HepG2 (cell line): ENCODE results near the gene MPPE1. TPM values are rescaled to one million over a fixed set of nuclear protein-coding genes. Genes with fewer than 3 reads are reported as not detected.

Source experiments
- ATAC-seq: fragments of 200-7000 bp; cut with Tn5 transposase; 3 replicates; pipeline ENCODE4 v1.9.1; 2020; ENCODE audit warnings: mild to moderate bottlenecking, moderate library complexity
- BruUV-seq: library from RNA; stranded (reverse); fragments of 400-500 nt; replicated peaks from 2 replicates; lab custom pipeline; 2021; lab: Mats Ljungman, UMichigan
- CTCF ChIA-PET: fragments of 300-600 bp; formaldehyde crosslinking; extraction: SDS; loops from one replicate; lab custom pipeline; 2021; ENCODE audit warnings: low total read pairs, inconsistent platforms, low intra/inter-chr PET ratio; lab: Yijun Ruan, JAX
- POLR2A ChIA-PET: fragments of 350-600 bp; sonication (Branson Sonifier 250); formaldehyde crosslinking; loops from one replicate; lab custom pipeline; 2020; ENCODE audit warnings: antibody characterized with exemption, inconsistent platforms; lab: Yijun Ruan, JAX
- DNase-seq: peaks from one replicate; pipeline ENCODE4 v3.0.0-alpha.2; 2015; ENCODE audit warnings: low spot score
- FAIRE-seq: peaks from 3 replicates; lab custom pipeline; 2011; peaks lifted over from hg19 to GRCh38; lab: Jason Lieb, UNC
- H2AFZ ChIP-seq: one replicate; pipeline ENCODE4 v1.6.1; 2011; ENCODE audit warnings: low read length, inconsistent platforms
- H3K27ac ChIP-seq: fragments of 300-600 bp; 3 replicates; pipeline ENCODE4 v1.8.0; 2011; ENCODE audit warnings: mixed run types, mild to moderate bottlenecking, mixed read lengths, low read length, inconsistent platforms; ENCODE audit not compliant: insufficient read depth; ENCODE audit errors: extremely low read length
- H3K27me3 ChIP-seq, 2 experiments: fragments of 200-600 bp in 1 of 2; 2 replicates in 1 of 2; 3 replicates in 1 of 2; pipeline versions ENCODE4 v1.6.0 to v1.8.0; 2011; ENCODE audit warnings: low read length in 2 of 2, mild to moderate bottlenecking in 2 of 2, moderate library complexity in 2 of 2, inconsistent platforms in 1 of 2; ENCODE audit not compliant: insufficient read depth in 2 of 2, control insufficient read depth in 1 of 2
- H3K36me3 ChIP-seq, 2 experiments: fragments of 200-600 bp in 1 of 2; replicated peaks in 1 of 2; 2 replicates in 1 of 2; 3 replicates in 1 of 2; pipeline versions ENCODE4 v1.5.1 to v1.8.0; 2011; ENCODE audit warnings: low read length in 2 of 2, inconsistent platforms in 1 of 2; ENCODE audit not compliant: insufficient read depth in 2 of 2, control insufficient read depth in 1 of 2
- H3K4me1 ChIP-seq: 2 replicates; pipeline ENCODE4 v1.5.1; 2012; ENCODE audit warnings: low read length, inconsistent platforms; ENCODE audit not compliant: insufficient read depth
- H3K4me2 ChIP-seq: 2 replicates; pipeline ENCODE4 v1.6.0; 2011; ENCODE audit warnings: low read depth, low read length, inconsistent platforms
- H3K4me3 ChIP-seq, 3 experiments: fragments of 200-600 bp in 1 of 3; sonication (generic), shearing (Covaris generic) in 1 of 3; replicated peaks in 1 of 3; 2 replicates each; pipeline ENCODE4 v1.5.1; 2011 to 2016; ENCODE audit warnings: low read length in 3 of 3, inconsistent platforms in 2 of 3, low read depth in 2 of 3, mild to moderate bottlenecking in 2 of 3, control low read depth in 1 of 3, mixed read lengths in 1 of 3; ENCODE audit not compliant: insufficient read depth in 1 of 3
- H3K79me2 ChIP-seq: one replicate; pipeline ENCODE4 v1.6.1; 2011; ENCODE audit warnings: low read length, inconsistent platforms; ENCODE audit not compliant: insufficient read depth
- H3K9ac ChIP-seq: 2 replicates; pipeline ENCODE4 v1.6.0; 2011; ENCODE audit warnings: mild to moderate bottlenecking, low read depth, low read length, inconsistent platforms; ENCODE audit not compliant: insufficient read depth
- H3K9me3 ChIP-seq: 2 replicates; pipeline ENCODE4 v1.5.1; 2012; ENCODE audit warnings: mild to moderate bottlenecking, low read length
- H4K20me1 ChIP-seq: 2 replicates; pipeline ENCODE4 v1.6.0; 2011; ENCODE audit warnings: inconsistent platforms, mild to moderate bottlenecking, low read length, moderate library complexity; ENCODE audit not compliant: insufficient read depth
- AHR ChIP-seq: IDR thresholded peaks from 2 replicates; pipeline ENCODE4 v1.6.1; 2018; ENCODE audit warnings: missing genetic modification reagents, missing compliant biosample characterization
- CREM ChIP-seq, 2 experiments: sonication (generic) in 1 of 2; formaldehyde crosslinking in 1 of 2; IDR thresholded peaks; 2 replicates each; pipeline versions ENCODE4 v1.4.0 to v1.6.1; 2016 to 2020; ENCODE audit warnings: antibody characterized with exemption in 1 of 2, mild to moderate bottlenecking in 1 of 2, missing genetic modification reagents in 1 of 2
- EHMT2 ChIP-seq: fragments of 200-600 bp; sonication (generic); IDR thresholded peaks from 2 replicates; pipeline ENCODE4 v1.7.0; 2017; ENCODE audit warnings: antibody characterized with exemption, low read depth, low read length, borderline replicate concordance
- GATAD1 ChIP-seq: IDR thresholded peaks from 2 replicates; pipeline ENCODE4 v1.6.1; 2016; ENCODE audit warnings: missing genetic modification reagents, missing compliant biosample characterization
- GATAD2A ChIP-seq: IDR thresholded peaks from 2 replicates; pipeline ENCODE4 v1.6.1; 2016
- MED1 ChIP-seq: sonication (generic); formaldehyde crosslinking; IDR thresholded peaks from 2 replicates; pipeline ENCODE4 v1.4.0; 2020; ENCODE audit warnings: missing genetic modification reagents
- NFIB ChIP-seq: sonication (generic); formaldehyde crosslinking; IDR thresholded peaks from 2 replicates; pipeline ENCODE4 v1.9.0; 2021; ENCODE audit warnings: missing genetic modification reagents, mild to moderate bottlenecking, borderline replicate concordance
- NFYC ChIP-seq: IDR thresholded peaks from 2 replicates; pipeline ENCODE4 v1.6.1; 2016; ENCODE audit warnings: missing genetic modification reagents, missing compliant biosample characterization
- NR2F6 ChIP-seq, 2 experiments: IDR thresholded peaks; 2 replicates each; pipeline ENCODE4 v1.6.1; 2016; ENCODE audit warnings: antibody characterized with exemption in 1 of 2, mild to moderate bottlenecking in 1 of 2
- RNF2 ChIP-seq: fragments of 450-650 bp; conservative IDR thresholded peaks from 2 replicates; pipeline ENCODE4 v1.6.1; 2016; ENCODE audit warnings: low read depth
- SAP130 ChIP-seq: IDR thresholded peaks from 2 replicates; pipeline ENCODE4 v1.6.1; 2016; ENCODE audit warnings: low read depth
- TARDBP ChIP-seq: sonication (generic); formaldehyde crosslinking; IDR thresholded peaks from 2 replicates; pipeline ENCODE4 v1.8.0; 2022; ENCODE audit warnings: mild to moderate bottlenecking, missing genetic modification reagents
- WGBS: methylation state at CpG from one replicate; pipeline ENCODE4 v1.1.6; 2017; ENCODE audit warnings: low lambda C conversion rate; 5-methylcytosine and 5-hydroxymethylcytosine counted together
- in situ Hi-C: cut with HindIII; loops from 2 replicates; pipeline ENCODE4 v1.10.0; 2017; ENCODE audit warnings: low pct_unique_long_range_greater_than_20kb; ENCODE audit not compliant: extremely low pct_ligation_motif_present
- intact Hi-C: fragments of 100-400 bp; cut with micrococcal nuclease; formaldehyde crosslinking; loops from one replicate; pipeline ENCODE4 v1.10.0; 2022; ENCODE audit not compliant: unreplicated experiment
- polyA plus RNA-seq, 8 experiments: library from polyadenylated mRNA; depleted of rRNA in 3 of 8; stranded (reverse) in 7 of 8; unstranded in 1 of 8; fragments of >200 nt; fragmentation: Illumina TruSeq in 4 of 8; extraction: Trizol in 4 of 8; gene quantifications; 2 replicates each; pipeline versions ENCODE4 v1.2.1 to v1.2.3, GENCODE V29; 2011 to 2016; ENCODE audit warnings: low read depth in 4 of 8, missing spikeins in 1 of 8, mixed read lengths in 1 of 8; ENCODE audit not compliant: insufficient read depth in 1 of 8
- total RNA-seq, 5 experiments: library from RNA; depleted of rRNA; stranded (reverse); fragments of >200 nt; fragmentation: Illumina TruSeq; extraction: Trizol; gene quantifications; 2 replicates each; pipeline ENCODE4 v1.2.3, GENCODE V29; 2016; ENCODE audit warnings: low read depth in 1 of 5
- TF ChIP-seq, protein P1 (sequence below): IDR thresholded peaks from 2 replicates; pipeline ENCODE4 v1.6.1; 2016; ENCODE audit warnings: low read depth
- TF ChIP-seq, protein P2 (sequence below): sonication (generic); formaldehyde crosslinking; IDR thresholded peaks from 2 replicates; pipeline ENCODE4 v1.5.0; 2020; ENCODE audit warnings: missing genetic modification reagents
- TF ChIP-seq, protein P3 (sequence below), 2 experiments: sonication (generic) in 1 of 2; formaldehyde crosslinking in 1 of 2; IDR thresholded peaks; 2 replicates each; pipeline versions ENCODE4 v1.6.1 to v1.9.0; 2014 to 2022; ENCODE audit warnings: antibody characterized with exemption in 1 of 2, borderline replicate concordance in 1 of 2, inconsistent platforms in 1 of 2, low read depth in 1 of 2, missing genetic modification reagents in 1 of 2
- TF ChIP-seq, protein P4 (sequence below): sonication (generic); formaldehyde crosslinking; IDR thresholded peaks from 2 replicates; pipeline ENCODE4 v1.4.0; 2020; ENCODE audit warnings: missing genetic modification reagents

Gene MPPE1
- total and polyA plus RNA-seq, 2 of the 13 experiments (the other 11 are each of a cell fraction or from before 2014, with no cell fraction given), result 9.6 to 11.9 TPM

DNA sequence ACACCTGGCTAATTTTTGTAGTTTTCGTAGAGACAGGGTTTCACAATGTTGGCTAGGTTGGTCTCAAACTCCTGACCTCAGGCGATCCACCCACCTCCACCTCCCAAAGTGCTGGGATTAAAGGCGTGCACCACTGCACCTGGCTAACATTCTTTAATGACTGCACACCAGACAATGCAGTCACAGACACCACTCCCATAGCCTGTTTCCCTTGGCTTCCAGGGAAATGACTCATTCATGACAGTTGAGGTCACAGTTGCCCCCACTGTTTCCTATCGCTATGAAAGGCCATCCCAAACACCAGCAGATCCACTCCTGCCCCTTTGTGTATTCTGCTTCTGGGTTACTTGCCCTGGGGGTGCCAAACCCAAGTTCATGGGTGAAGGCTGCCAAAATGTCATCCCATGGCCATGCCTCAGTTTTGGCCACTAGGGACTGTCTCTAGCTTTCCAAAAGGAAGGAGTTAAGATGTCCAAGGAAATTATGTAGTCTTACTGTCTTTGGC is 48.2 kb downstream of the MPPE1 start:
- H2AFZ ChIP-seq, result no peak overlapping the region
- TF ChIP-seq NFYC (CRISPR knock-in tag), result no peak
- TF ChIP-seq AHR, result no peak
- TF ChIP-seq, protein P1, sequence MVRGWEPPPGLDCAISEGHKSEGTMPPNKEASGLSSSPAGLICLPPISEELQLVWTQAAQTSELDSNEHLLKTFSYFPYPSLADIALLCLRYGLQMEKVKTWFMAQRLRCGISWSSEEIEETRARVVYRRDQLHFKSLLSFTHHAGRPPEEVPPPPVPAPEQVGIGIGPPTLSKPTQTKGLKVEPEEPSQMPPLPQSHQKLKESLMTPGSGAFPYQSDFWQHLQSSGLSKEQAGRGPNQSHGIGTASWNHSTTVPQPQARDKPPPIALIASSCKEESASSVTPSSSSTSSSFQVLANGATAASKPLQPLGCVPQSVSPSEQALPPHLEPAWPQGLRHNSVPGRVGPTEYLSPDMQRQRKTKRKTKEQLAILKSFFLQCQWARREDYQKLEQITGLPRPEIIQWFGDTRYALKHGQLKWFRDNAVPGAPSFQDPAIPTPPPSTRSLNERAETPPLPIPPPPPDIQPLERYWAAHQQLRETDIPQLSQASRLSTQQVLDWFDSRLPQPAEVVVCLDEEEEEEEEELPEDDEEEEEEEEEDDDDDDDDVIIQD (CRISPR knock-in tag), result 0 out of 2 replicates have a peak, but pooled peaks have one; percentile 42
- no peak for TF ChIP-seq EHMT2
- TF ChIP-seq NR2F6 (IDR thresholded peaks at IDR 0.05), result no peak; the same call in 1 of the 2 replicates
- TF ChIP-seq NR2F6 (CRISPR knock-in tag; IDR thresholded peaks at IDR 0.05), result peak; percentile 75
- no peak for TF ChIP-seq NFIB (CRISPR knock-in tag)
- TF ChIP-seq, protein P2, sequence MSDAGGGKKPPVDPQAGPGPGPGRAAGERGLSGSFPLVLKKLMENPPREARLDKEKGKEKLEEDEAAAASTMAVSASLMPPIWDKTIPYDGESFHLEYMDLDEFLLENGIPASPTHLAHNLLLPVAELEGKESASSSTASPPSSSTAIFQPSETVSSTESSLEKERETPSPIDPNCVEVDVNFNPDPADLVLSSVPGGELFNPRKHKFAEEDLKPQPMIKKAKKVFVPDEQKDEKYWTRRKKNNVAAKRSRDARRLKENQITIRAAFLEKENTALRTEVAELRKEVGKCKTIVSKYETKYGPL, result no peak
- 0 out of 2 replicates have a peak, but pooled peaks have one; percentile 17 for TF ChIP-seq GATAD2A (CRISPR knock-in tag)
- no peak for TF ChIP-seq TARDBP (CRISPR knock-in tag)
- TF ChIP-seq GATAD1 (CRISPR knock-in tag), result no peak; the same call in 1 of the 2 replicates
- TF ChIP-seq, protein P3, sequence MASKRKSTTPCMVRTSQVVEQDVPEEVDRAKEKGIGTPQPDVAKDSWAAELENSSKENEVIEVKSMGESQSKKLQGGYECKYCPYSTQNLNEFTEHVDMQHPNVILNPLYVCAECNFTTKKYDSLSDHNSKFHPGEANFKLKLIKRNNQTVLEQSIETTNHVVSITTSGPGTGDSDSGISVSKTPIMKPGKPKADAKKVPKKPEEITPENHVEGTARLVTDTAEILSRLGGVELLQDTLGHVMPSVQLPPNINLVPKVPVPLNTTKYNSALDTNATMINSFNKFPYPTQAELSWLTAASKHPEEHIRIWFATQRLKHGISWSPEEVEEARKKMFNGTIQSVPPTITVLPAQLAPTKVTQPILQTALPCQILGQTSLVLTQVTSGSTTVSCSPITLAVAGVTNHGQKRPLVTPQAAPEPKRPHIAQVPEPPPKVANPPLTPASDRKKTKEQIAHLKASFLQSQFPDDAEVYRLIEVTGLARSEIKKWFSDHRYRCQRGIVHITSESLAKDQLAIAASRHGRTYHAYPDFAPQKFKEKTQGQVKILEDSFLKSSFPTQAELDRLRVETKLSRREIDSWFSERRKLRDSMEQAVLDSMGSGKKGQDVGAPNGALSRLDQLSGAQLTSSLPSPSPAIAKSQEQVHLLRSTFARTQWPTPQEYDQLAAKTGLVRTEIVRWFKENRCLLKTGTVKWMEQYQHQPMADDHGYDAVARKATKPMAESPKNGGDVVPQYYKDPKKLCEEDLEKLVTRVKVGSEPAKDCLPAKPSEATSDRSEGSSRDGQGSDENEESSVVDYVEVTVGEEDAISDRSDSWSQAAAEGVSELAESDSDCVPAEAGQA (IDR thresholded peaks at IDR 0.05; ENCODE audit: low read depth), result peak; percentile 57; the same call in 1 of the 2 replicates
- TF ChIP-seq, protein P3 (CRISPR knock-in tag; IDR thresholded peaks at IDR 0.05; ENCODE audit: borderline replicate concordance), result no peak
- TF ChIP-seq RNF2, result no peak
- TF ChIP-seq CREM (IDR thresholded peaks at IDR 0.05), result peak; percentile 9; the same call in 1 of the 2 replicates
- no peak for TF ChIP-seq CREM (CRISPR knock-in tag; IDR thresholded peaks at IDR 0.05)
- peak; percentile 50; the same call in 1 of the 2 replicates for TF ChIP-seq MED1 (CRISPR knock-in tag)
- TF ChIP-seq, protein P4, sequence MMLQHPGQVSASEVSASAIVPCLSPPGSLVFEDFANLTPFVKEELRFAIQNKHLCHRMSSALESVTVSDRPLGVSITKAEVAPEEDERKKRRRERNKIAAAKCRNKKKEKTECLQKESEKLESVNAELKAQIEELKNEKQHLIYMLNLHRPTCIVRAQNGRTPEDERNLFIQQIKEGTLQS, result peak; percentile 78; the same call in 1 of the 2 replicates
- TF ChIP-seq SAP130 (CRISPR knock-in tag), result peak; percentile 76

More for the DNA sequence above, 48.2 kb downstream of the MPPE1 start:
- ChIA-PET POLR2A (interaction anchor here (1.5 kb wide), 1 partner anchor 25 kb away, joined by 4 read pairs; no protein-coding TSS in a partner anchor), CTCF (no interaction called here)
- Histone ChIP-seq H3K4me1 (peaks cover 82% of the 10 kb centered on the region), H3K36me3 (no peaks in the 10 kb centered on the region), H3K79me2 (no peaks in the 10 kb centered on the region), H3K4me3 (0 out of 6 replicates have a peak overlapping the region, but pooled peaks of 1 of the 3 experiments have one; percentile 4), H3K4me2 (peak overlapping the region; percentile 40), H3K27me3 (no peaks in the 10 kb centered on the region), H3K9me3 (no peaks in the 10 kb centered on the region), H3K9ac (no peak overlapping the region), H3K27ac (peak overlapping the region; percentile 4), H4K20me1 (no peaks in the 10 kb centered on the region)
- no TSS peak for BruUV-seq
- peak; percentile 31; the same call in 2 of the 3 replicates for ATAC-seq
- in situ Hi-C loops, result no loop called here
- intact Hi-C loops, result loop anchor here (10.0 kb wide), 2 partner anchors 45 to 135 kb away; partner anchors contain the start of gene MPPE1
- DNase-seq, result peak; percentile 83
- peak; percentile 32 for FAIRE-seq
- 38% methylated on average over 4 of the region's 4 CpGs for WGBS
